Endodermal cell (in vitro differentiated cells): Measurements from ENCODE around the gene HMBS. TPM values are rescaled to one million over a fixed set of nuclear protein-coding genes. Genes with fewer than 3 reads are reported as not detected.

Experiments
- DNase-seq: peaks from one replicate; pipeline ENCODE4 v3.0.0-alpha.2; 2017
- H3K27ac ChIP-seq: 2 replicates; pipeline ENCODE4 v1.5.1; 2013; ENCODE audit warnings: mild to moderate bottlenecking, low read depth, low read length, moderate library complexity
- H3K27me3 ChIP-seq: 2 replicates; pipeline ENCODE4 v1.6.1; 2013; ENCODE audit warnings: mild to moderate bottlenecking, low read length, moderate library complexity; ENCODE audit not compliant: insufficient read depth, control insufficient read depth, poor library complexity, severe bottlenecking
- H3K36me3 ChIP-seq: 2 replicates; pipeline ENCODE4 v1.7.0; 2013; ENCODE audit warnings: mild to moderate bottlenecking, low read length, moderate library complexity; ENCODE audit not compliant: control insufficient read depth, insufficient read depth
- H3K4me1 ChIP-seq: one replicate; pipeline ENCODE4 v1.7.0; 2013; ENCODE audit warnings: low read length; ENCODE audit not compliant: control insufficient read depth, insufficient read depth
- H3K4me3 ChIP-seq: 2 replicates; pipeline ENCODE4 v1.5.1; 2013; ENCODE audit warnings: mild to moderate bottlenecking, low read length, moderate library complexity
- H3K9ac ChIP-seq: 2 replicates; pipeline ENCODE4 v1.6.1; 2013; ENCODE audit warnings: mild to moderate bottlenecking, low read length, moderate library complexity; ENCODE audit not compliant: poor library complexity, severe bottlenecking; ENCODE audit errors: extremely low read depth
- H3K9me3 ChIP-seq: 2 replicates; pipeline ENCODE4 v1.6.1; 2013; ENCODE audit warnings: mild to moderate bottlenecking, low read length, moderate library complexity; ENCODE audit not compliant: control insufficient read depth
- H3K27ac Mint-ChIP-seq: 2 replicates; pipeline ENCODE4 v1.8.0; 2020; ENCODE audit warnings: mixed read lengths
- H3K27me3 Mint-ChIP-seq: 2 replicates; pipeline ENCODE4 v1.8.0; 2021; ENCODE audit warnings: mild to moderate bottlenecking, mixed read lengths; ENCODE audit not compliant: insufficient read depth
- H3K36me3 Mint-ChIP-seq: 2 replicates; pipeline ENCODE4 v1.8.0; 2020; ENCODE audit warnings: low read depth, mixed read lengths
- H3K4me1 Mint-ChIP-seq: 2 replicates; pipeline ENCODE4 v1.8.0; 2020; ENCODE audit warnings: mixed read lengths
- H3K4me3 Mint-ChIP-seq: 2 replicates; pipeline ENCODE4 v1.8.0; 2020; ENCODE audit warnings: mild to moderate bottlenecking, moderate library complexity, mixed read lengths
- H3K9me3 Mint-ChIP-seq: 2 replicates; pipeline ENCODE4 v1.8.0; 2020; ENCODE audit warnings: mild to moderate bottlenecking, mixed read lengths
- CTCF ChIP-seq: fragments of 200-600 bp; sonication (generic); conservative IDR thresholded peaks from 2 replicates; pipeline ENCODE4 v1.5.0; 2021; ENCODE audit warnings: antibody characterized with exemption, mild to moderate bottlenecking
- WGBS, 2 experiments: methylation state at CpG; one replicate each; pipeline versions ENCODE4 v1.1.5 to v1.1.7; 2013; ENCODE audit warnings: missing lambda C conversion rate in 2 of 2, mixed read lengths in 1 of 2; ENCODE audit not compliant: insufficient coverage in 1 of 2, insufficient read length in 1 of 2; 5-methylcytosine and 5-hydroxymethylcytosine counted together
- total RNA-seq, 2 donors: library from RNA; stranded (reverse); fragmentation: NEBNext Ultra II Directional in 1 of 2; extraction: Animal tissue kit (Norgen Biotek cat#: 25700) in 1 of 2; gene quantifications; 2 replicates in 1 of 2; 3 replicates in 1 of 2; pipeline ENCODE4 v1.2.1, GENCODE V29; 2021

Gene HMBS
- total RNA-seq, 2 donors from 2014 or later: 45.9 to 54.8 TPM

DNA sequence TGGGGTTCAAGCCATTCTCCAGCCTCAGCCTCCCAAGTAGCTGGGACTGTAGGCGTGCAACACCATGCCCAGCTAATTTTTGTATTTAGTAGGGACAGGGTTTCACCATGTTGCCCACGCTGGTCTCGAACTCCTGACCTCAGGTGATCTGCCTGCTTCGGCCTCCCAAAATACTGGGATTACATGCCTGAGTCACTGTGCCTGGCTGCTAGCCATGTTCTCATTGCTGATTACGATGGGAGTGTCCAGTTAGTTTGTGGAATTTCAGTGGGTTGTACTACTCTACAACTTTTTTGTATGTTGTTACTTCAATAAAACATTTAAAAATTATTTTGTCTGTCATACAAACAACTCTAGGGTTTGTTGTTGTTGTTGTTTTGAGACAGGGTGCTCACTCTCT, 21.9 kb upstream of the HMBS start:
- WGBS, 2 experiments: 95 to 100% methylated on average over 3 to 5 of the region's 5 CpGs
- H3K4me1 ChIP-seq: no peaks in the 10 kb centered on the region
- H3K27me3 ChIP-seq: no peaks in the 10 kb centered on the region

DNA sequence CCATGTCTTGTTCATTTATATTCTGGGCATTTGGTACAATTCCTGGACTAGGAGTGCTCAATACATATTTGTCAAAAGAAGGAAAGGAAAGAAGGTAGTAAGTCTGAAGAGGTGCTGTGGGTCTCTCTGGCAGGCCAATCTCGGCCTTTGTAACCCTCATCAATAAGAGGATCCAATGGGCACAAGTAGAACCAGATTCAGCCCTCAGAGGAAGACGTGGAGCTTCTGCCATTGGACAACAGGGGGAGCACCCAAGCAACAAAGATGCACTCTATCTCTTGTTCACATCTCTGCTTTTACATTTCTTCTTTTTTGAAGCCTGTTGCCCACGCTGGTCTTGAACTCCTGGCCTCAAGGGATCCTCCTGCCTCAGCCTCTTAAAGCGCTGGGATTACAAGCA, 19.3 kb upstream of the HMBS start:
- TF ChIP-seq CTCF: peak; percentile 70
- peak; percentile 74 for DNase-seq
- H3K4me1 ChIP-seq: no peaks in the 10 kb centered on the region
- H3K27ac ChIP-seq: no peak overlapping the region
- H3K27ac Mint-ChIP-seq: no peak overlapping the region
- H3K27me3 ChIP-seq: no peaks in the 10 kb centered on the region
- H3K9me3 Mint-ChIP-seq: no peaks in the 10 kb centered on the region
- no peaks in the 10 kb centered on the region for H3K27me3 Mint-ChIP-seq
- H3K4me1 Mint-ChIP-seq: peaks cover 5% of the 10 kb centered on the region
- 57 to 64% methylated on average over 4 of the region's 4 CpGs for WGBS, 2 experiments
- H3K4me3 ChIP-seq: no peak overlapping the region
- H3K36me3 Mint-ChIP-seq: peaks cover 11% of the 10 kb centered on the region
- H3K4me3 Mint-ChIP-seq: no peak overlapping the region
- H3K9me3 ChIP-seq: no peaks in the 10 kb centered on the region
- H3K36me3 ChIP-seq: peaks cover 10% of the 10 kb centered on the region
- no peak overlapping the region for H3K9ac ChIP-seq

More for the DNA sequence above, 21.9 kb upstream of the HMBS start:
- no peaks in the 10 kb centered on the region for H3K27me3 Mint-ChIP-seq
- H3K36me3 ChIP-seq: no peaks in the 10 kb centered on the region
- H3K4me3 Mint-ChIP-seq: no peak overlapping the region
- peaks cover 8% of the 10 kb centered on the region for H3K4me1 Mint-ChIP-seq
- no peak overlapping the region for H3K4me3 ChIP-seq
- no peak overlapping the region for H3K9ac ChIP-seq
- H3K27ac Mint-ChIP-seq: no peak overlapping the region
- DNase-seq: no peak
- TF ChIP-seq CTCF: no peak
- no peak overlapping the region for H3K27ac ChIP-seq
- no peaks in the 10 kb centered on the region for H3K9me3 ChIP-seq
- peaks cover 6% of the 10 kb centered on the region for H3K9me3 Mint-ChIP-seq
- peaks cover 6% of the 10 kb centered on the region for H3K36me3 Mint-ChIP-seq

DNA sequence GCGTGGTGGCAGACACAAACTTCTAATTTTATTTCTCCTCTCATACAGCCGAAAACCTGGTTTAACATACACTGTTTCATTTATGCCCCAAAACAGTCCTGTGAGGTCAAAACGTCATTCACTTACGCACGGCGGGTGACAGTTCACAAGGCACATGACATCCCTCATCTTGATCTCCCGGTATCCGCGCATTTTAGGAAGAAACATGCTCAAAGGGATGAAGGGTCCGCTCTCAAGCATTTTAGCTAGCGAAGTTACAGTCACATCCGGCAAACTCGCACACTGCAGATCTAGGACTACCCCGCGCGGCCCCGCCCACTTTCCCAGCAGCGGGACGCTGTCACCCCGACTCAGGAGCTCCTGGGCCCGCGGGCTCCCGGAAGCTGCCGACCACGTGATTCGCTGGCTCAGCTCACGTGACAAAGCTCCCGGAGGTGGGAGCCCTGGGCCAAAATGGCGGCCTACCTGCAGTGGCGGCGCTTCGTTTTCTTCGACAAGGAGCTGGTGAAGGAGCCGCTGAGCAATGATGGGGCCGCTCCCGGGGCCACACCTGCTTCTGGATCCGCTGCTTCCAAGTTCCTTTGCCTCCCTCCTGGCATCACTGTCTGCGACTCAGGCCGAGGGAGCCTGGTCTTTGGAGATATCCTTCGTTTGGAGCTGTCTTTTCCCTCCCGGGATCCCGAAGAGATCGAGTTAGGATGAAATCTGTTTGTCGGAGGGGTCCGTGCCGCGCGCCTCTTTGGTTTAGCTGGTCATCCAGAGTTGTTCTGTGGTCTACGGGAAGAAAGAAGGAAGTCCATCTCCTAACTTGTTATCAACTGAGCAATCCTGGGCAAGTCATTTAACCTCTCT, 17.1 kb upstream of the HMBS start, which contains the start of gene VPS11:
TSS of gene VPS11 (plus strand) at position 448 of the 852 bp plus-strand sequence. CDS start at position 454, 6 bp downstream.
- H3K9me3 Mint-ChIP-seq: no peaks in the 10 kb centered on the region
- no peak for TF ChIP-seq CTCF
- H3K27me3 Mint-ChIP-seq: no peaks in the 10 kb centered on the region
- Histone ChIP-seq H3K36me3 (peaks cover 26% of the 10 kb centered on the region), H3K27me3 (no peaks in the 10 kb centered on the region), H3K4me3 (peak within 1 kb of the TSS; percentile 95), H3K9ac (peak within 1 kb of the TSS; percentile 90), H3K4me1 (no peaks in the 10 kb centered on the region), H3K27ac (peak within 1 kb of the TSS; percentile 57), H3K9me3 (no peaks in the 10 kb centered on the region)
- DNase-seq: peak; percentile 98
- H3K4me3 Mint-ChIP-seq: peak within 1 kb of the TSS; percentile 96
- WGBS, 2 experiments: 0 to 1% methylated on average over 33 to 49 of the region's 49 CpGs
- peak within 1 kb of the TSS; percentile 98 for H3K27ac Mint-ChIP-seq
- peaks cover 24% of the 10 kb centered on the region for H3K36me3 Mint-ChIP-seq
- peaks cover 5% of the 10 kb centered on the region for H3K4me1 Mint-ChIP-seq
